ENCODE measurements around the gene METTL16.
A peak's percentile ranks its signal among the peaks of the same experiment; 100 is the strongest.

- TF ChIP-seq SMC3 (IDR thresholded peaks at IDR 0.05; ENCODE audit: low read depth, low read length), result no peak
- no peak for TF ChIP-seq TEAD4 (IDR thresholded peaks at IDR 0.05; ENCODE audit: borderline replicate concordance, insufficient read depth)
- no peak for TF ChIP-seq CTCF (IDR thresholded peaks at IDR 0.05)
- TF ChIP-seq EZH2phosphoT487 (IDR thresholded peaks at IDR 0.05; ENCODE audit: borderline replicate concordance, low read depth), result no peak
- no peak for TF ChIP-seq MEF2A (IDR thresholded peaks at IDR 0.05; ENCODE audit: borderline replicate concordance, low read depth)
- TF ChIP-seq YY1 (IDR thresholded peaks at IDR 0.05; ENCODE audit: low read depth), result no peak
- TF ChIP-seq REST (IDR thresholded peaks at IDR 0.05; ENCODE audit: low read depth, low read length), result no peak
- no peak for TF ChIP-seq ZBTB33 (IDR thresholded peaks at IDR 0.05; ENCODE audit: borderline replicate concordance, low read depth)
- no peak for TF ChIP-seq NRF1 (IDR thresholded peaks at IDR 0.05; ENCODE audit: low read depth, low read length)
- TF ChIP-seq RAD21 (IDR thresholded peaks at IDR 0.05; ENCODE audit: low read length), result no peak
- TF ChIP-seq EP300 (IDR thresholded peaks at IDR 0.05; ENCODE audit: borderline replicate concordance in 1 of 2, low read depth in 1 of 2, low read length in 1 of 2), result no peak
- TF ChIP-seq JUND (IDR thresholded peaks at IDR 0.05), result peak; percentile 21; the same call in 1 of the 2 replicates
- TF ChIP-seq RCOR1 (IDR thresholded peaks at IDR 0.05; ENCODE audit: low read length), result no peak
Measured at GRCh38 chr17:2405247-2405926, 106.3 kb downstream of the METTL16 start.

Measured in SK-N-SH (cell line).